Lung (tissue), 12 donors: ENCODE measurements around the gene LRRC56. TPM values are rescaled to one million over a fixed set of nuclear protein-coding genes. Genes with fewer than 3 reads are reported as not detected.

Experiments
- ATAC-seq: fragments of 200-7000 bp; cut with Tn5 transposase; one replicate; pipeline ENCODE4 v1.9.1; 2020; ENCODE audit warnings: moderate number of reproducible peaks; ENCODE audit not compliant: insufficient read depth, low FRiP score
- DNase-seq, 3 donors: peaks; one replicate each; pipeline ENCODE4 v3.0.0-alpha.2; 2013 to 2017
- H3K27ac ChIP-seq, 2 donors: one replicate each; pipeline ENCODE4 v1.5.1; 2013; ENCODE audit warnings: mild to moderate bottlenecking in 2 of 2, moderate library complexity in 2 of 2, control low read depth in 1 of 2, inconsistent platforms in 1 of 2, low read depth in 1 of 2, low read length in 1 of 2
- H3K27me3 ChIP-seq, 3 donors: one replicate each; pipeline ENCODE4 v1.5.1; 2013; ENCODE audit warnings: low read length in 2 of 3; ENCODE audit not compliant: control insufficient read depth in 3 of 3, insufficient read depth in 3 of 3
- H3K36me3 ChIP-seq, 4 donors: one replicate each; pipeline ENCODE4 v1.5.1; 2013; ENCODE audit warnings: low read length in 4 of 4, mild to moderate bottlenecking in 1 of 4, moderate library complexity in 1 of 4; ENCODE audit not compliant: control insufficient read depth in 4 of 4, insufficient read depth in 4 of 4
- H3K4me1 ChIP-seq, 5 donors: one replicate each; pipeline ENCODE4 v1.5.1; 2013; ENCODE audit warnings: low read length in 5 of 5, mild to moderate bottlenecking in 2 of 5, moderate library complexity in 1 of 5; ENCODE audit not compliant: control insufficient read depth in 5 of 5, insufficient read depth in 5 of 5
- H3K4me3 ChIP-seq: one replicate; pipeline ENCODE4 v1.5.1; 2013; ENCODE audit warnings: mild to moderate bottlenecking, control low read depth, moderate library complexity
- H3K9ac ChIP-seq, 2 donors: one replicate each; pipeline ENCODE4 v1.5.1; 2013; ENCODE audit warnings: low read length in 2 of 2, control low read depth in 1 of 2; ENCODE audit not compliant: insufficient read depth in 1 of 2
- H3K9me3 ChIP-seq, 4 donors: one replicate each; pipeline ENCODE4 v1.5.1; 2013; ENCODE audit warnings: low read length in 3 of 4, mild to moderate bottlenecking in 1 of 4, moderate library complexity in 1 of 4; ENCODE audit not compliant: control insufficient read depth in 4 of 4, insufficient read depth in 3 of 4
- CTCF ChIP-seq: IDR thresholded peaks from 2 replicates; pipeline ENCODE4 v1.5.1; 2012; ENCODE audit warnings: mild to moderate bottlenecking; ENCODE audit errors: control extremely low read depth, extremely low read depth
- WGBS, 2 donors: extraction: QIAGEN DNeasy Blood & Tissue Kit; methylation state at CpG; one replicate each; pipeline ENCODE4 v1.1.7; 2013; 5-methylcytosine and 5-hydroxymethylcytosine counted together
- polyA plus RNA-seq, 2 donors: library from polyadenylated mRNA; stranded (reverse); fragments of 200-250 nt; gene quantifications; one replicate each; pipeline ENCODE4 v1.2.1, GENCODE V29; 2013
- total RNA-seq, 2 donors: library from RNA; depleted of rRNA in 1 of 2; stranded (reverse); fragments of >200 nt in 1 of 2; gene quantifications; one replicate each; pipeline ENCODE4 v1.2.1, GENCODE V29; 2014 to 2021
- donor health status: control.
- donor health status: control.
- donor health status: Bipolar disorder and iron deficiency.
- donor health status: healthy.
- donor health status: DM: yes; HTN: yes; CAD: no.

LRRC56 gene
- total and polyA plus RNA-seq, 4 donors = 3.4 to 11.7 (median 4.7) TPM

GRCh38 chr11:562046-562645 is 24.8 kb downstream of the LRRC56 start:
- H3K27ac ChIP-seq = peak overlapping the region in 1 of 2 donors; percentile 69
- H3K27me3 ChIP-seq = peaks cover 0 to 18% (median 8%) of the 10 kb centered on the region in 3 donors
- H3K9me3 ChIP-seq = no peaks in the 10 kb centered on the region
- H3K9ac ChIP-seq = no peak overlapping the region
- no peak overlapping the region for H3K4me3 ChIP-seq
- ATAC-seq (no peak), DNase-seq (no peak)
- WGBS, 2 donors = 82 to 92% methylated on average over 29 of the region's 29 CpGs
- H3K4me1 ChIP-seq = peaks cover 0 to 15% (median 4%) of the 10 kb centered on the region in 5 donors
- peaks cover 0 to 13% (median 0%) of the 10 kb centered on the region in 4 donors for H3K36me3 ChIP-seq
- TF ChIP-seq CTCF = no peak

- Histone ChIP-seq H3K4me1 (peaks cover 0 to 15% (median 7%) of the 10 kb centered on the region in 5 donors), H3K9ac (no peak overlapping the region), H3K4me3 (no peak overlapping the region), H3K9me3 (no peaks in the 10 kb centered on the region), H3K27ac (peak overlapping the region in 1 of 2 donors; percentile 18), H3K27me3 (peaks cover 0 to 7% (median 4%) of the 10 kb centered on the region in 3 donors), H3K36me3 (peaks cover 0 to 13% (median 0%) of the 10 kb centered on the region in 4 donors)
- ATAC-seq (no peak), DNase-seq (no peak)
- 85 to 88% methylated on average over 18 of the region's 18 CpGs for WGBS, 2 donors
- TF ChIP-seq CTCF = no peak
Observed at GRCh38 chr11:563066-563811, 25.9 kb downstream of the LRRC56 start.

DNA sequence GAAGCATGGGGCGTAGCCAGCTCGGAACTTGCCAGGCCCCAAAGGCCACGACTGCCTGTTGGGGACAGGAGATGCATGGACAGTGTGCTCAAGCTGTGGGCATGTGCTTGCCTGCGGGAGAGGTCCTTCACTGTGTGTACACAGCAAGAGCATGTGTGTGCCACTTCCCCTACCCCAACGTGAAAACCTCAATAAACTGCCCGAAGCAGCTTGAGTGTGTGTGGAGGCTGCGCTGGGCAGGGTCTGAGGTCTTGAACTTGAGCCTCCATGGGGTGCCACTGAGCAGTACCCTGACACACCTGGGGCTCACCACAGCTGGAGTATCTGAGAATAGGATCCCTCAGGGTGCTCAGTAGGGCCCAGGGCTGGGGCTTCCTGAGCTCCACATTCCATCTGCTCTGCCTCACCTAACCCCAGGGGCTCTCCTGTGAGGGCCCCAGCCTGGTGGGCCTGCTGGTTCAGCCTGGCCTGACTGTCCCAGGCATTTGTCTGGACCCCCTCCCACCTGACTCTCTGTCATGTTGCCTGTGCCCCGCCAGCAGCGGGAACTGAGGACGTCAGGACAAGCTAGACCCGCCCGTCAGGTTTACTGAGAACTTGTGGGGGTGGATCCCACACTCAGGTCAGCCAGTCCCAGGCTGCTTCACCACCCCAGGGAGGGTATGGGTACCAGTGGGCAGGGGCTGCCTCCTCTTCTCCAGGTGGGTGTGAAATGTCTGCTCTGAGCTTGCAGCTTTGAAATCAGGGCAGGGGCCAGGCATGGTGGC is 26.7 kb downstream of the LRRC56 start:
- H3K9ac ChIP-seq = no peak overlapping the region
- no peak overlapping the region for H3K4me3 ChIP-seq
- peaks cover 0 to 4% (median 2%) of the 10 kb centered on the region in 3 donors for H3K27me3 ChIP-seq
- peaks cover 0 to 15% (median 8%) of the 10 kb centered on the region in 5 donors for H3K4me1 ChIP-seq
- 75 to 90% methylated on average over 12 of the region's 12 CpGs for WGBS, 2 donors
- H3K36me3 ChIP-seq = peaks cover 0 to 13% (median 0%) of the 10 kb centered on the region in 4 donors
- DNase-seq (peak in 2 of 3 donors; percentile 23 to 51), ATAC-seq (no peak)
- H3K9me3 ChIP-seq = no peaks in the 10 kb centered on the region
- peak overlapping the region in 1 of 2 donors; percentile 28 for H3K27ac ChIP-seq
- no peak for TF ChIP-seq CTCF
